Stimulated activated CD4-positive, alpha-beta T cell treated with anti-CD3 and anti-CD28 coated beads, Interleukin-12 subunit alpha, Interleukin-12 subunit beta, amount 100 ng/mL, for 24 hours (primary cell): ENCODE data around the gene ZNF69.
"Not testable (repeated sequence)": the region's sequence is repeated elsewhere in the genome, so short reads cannot be mapped to it uniquely, and the experiment has no call there.

ENCODE experiments used
- DNase-seq, 2 experiments: peaks; one replicate each; pipeline ENCODE4 v3.0.0-alpha.2; 2020; ENCODE audit warnings: low read depth in 2 of 2

The ZNF69 gene

DNA sequence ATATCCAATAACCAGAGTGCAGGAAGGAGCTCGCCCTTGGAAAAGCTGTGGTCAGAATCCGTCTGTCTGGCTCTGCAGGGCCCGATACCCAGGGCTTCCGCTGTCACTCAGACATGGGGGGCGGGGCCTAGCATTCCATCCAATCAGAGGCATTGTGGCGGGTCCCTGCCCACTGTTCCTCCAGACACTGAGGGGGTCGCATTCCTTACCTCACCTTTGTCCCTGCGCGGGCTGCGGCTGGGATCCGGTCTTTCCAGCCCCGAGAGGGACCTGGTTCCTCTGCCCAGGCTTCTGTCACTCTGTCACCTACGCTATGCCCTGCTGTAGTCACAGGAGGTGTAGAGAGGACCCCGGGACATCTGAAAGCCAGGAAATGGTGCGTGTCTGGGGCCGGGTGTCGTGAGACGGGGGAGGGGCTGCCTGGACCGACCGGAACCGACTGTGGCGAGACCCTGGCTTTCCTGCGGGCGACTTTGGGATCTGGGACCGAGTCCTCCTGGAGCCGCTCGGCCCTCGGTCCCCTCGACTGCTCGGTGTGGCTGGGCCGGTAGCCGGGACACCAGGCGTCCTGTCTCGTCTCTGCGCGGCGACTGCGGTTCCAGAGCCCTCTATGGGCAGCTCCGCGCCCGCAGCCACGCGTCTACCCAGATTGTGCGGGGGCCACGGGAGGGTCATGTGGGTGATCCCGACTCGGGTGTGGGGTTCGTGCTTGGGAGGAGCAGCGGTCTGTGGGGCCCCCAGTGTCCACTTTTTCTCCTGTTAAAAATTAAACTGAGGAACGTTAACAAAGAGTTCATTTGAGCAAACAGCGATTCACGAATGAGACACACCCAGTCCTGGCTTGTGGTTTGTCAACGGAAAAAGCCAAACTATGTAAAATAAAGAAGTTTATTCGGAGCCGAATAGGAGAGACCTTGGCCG is at the start of gene ZNF69:
Gene ZNF69 (plus strand): TSS at position 172 of the 921 bp plus-strand sequence. CDS start 142 bp downstream, at position 314.
- DNase-seq: peak; percentile 16 to 60

GRCh38 chr19:11843722-11844121 is 43.9 kb upstream of the ZNF69 start:
- no peak for DNase-seq

GRCh38 chr19:11847615-11848014 is 40.0 kb upstream of the ZNF69 start:
- DNase-seq: not testable (repeated sequence)

GRCh38 chr19:11848200-11848593 is 39.4 kb upstream of the ZNF69 start:
- no peak for DNase-seq

GRCh38 chr19:11848594-11849469 is 38.8 kb upstream of the ZNF69 start, which contains the start of gene ZNF439:
Gene ZNF439, plus strand, starts transcription at chr19:11848726. Its CDS starts 142 bp downstream, at chr19:11848868.
- DNase-seq: peak; percentile 81 to 93

GRCh38 chr19:11850289-11850688 is 37.3 kb upstream of the ZNF69 start:
- DNase-seq: not testable (repeated sequence)

GRCh38 chr19:11853358-11853757 is 34.2 kb upstream of the ZNF69 start:
- no peak for DNase-seq

GRCh38 chr19:11856596-11857250 is 30.9 kb upstream of the ZNF69 start:
- DNase-seq: no peak

GRCh38 chr19:11860721-11861120 is 26.9 kb upstream of the ZNF69 start:
- DNase-seq: no peak

DNA sequence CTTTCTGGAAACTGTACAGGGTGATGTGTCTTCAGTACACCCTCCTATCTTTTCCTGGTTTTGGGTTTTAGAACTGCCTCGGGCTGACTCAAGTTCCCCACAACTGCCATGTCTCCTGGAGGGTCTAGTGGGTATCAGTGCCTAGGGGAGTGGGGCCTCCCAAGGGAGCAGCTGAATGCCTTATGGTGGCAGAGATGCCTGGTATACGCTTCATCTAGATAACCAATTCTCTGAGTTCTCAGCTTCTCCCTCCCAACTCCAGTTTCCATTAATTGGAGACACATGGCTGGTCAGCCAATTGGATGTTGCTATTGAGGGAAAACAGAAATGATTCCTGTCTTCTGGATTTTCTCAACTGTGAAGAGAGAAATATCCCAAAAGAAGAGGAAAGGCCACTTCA is 26.3 kb upstream of the ZNF69 start:
- no peak for DNase-seq

GRCh38 chr19:11867766-11868165 is 19.8 kb upstream of the ZNF69 start:
- DNase-seq: not testable (repeated sequence)

- no peak for DNase-seq
Measured at GRCh38 chr19:11868188-11868587, 19.4 kb upstream of the ZNF69 start.

DNA sequence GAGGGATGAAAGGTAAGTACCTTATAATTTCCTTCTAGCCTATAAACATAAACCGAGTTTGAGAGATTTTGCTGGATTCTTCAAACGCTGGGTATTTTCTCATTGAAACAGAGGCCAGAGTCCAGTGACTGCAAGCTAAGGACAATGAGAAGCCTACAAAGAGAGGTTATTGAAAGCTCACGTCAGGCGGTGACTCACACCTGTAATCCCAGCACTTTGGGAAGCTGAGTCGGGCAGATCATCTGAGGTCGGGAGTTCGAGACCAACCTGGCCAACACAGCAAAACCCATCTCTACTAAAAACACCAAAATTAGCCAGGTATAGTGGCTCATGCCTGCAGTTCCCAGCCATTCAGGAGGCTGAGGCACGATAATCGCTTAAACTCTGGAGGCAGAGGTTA is 15.0 kb upstream of the ZNF69 start:
- DNase-seq: no peak

- no peak for DNase-seq
Measured at GRCh38 chr19:11873762-11874161, 13.8 kb upstream of the ZNF69 start.

DNA sequence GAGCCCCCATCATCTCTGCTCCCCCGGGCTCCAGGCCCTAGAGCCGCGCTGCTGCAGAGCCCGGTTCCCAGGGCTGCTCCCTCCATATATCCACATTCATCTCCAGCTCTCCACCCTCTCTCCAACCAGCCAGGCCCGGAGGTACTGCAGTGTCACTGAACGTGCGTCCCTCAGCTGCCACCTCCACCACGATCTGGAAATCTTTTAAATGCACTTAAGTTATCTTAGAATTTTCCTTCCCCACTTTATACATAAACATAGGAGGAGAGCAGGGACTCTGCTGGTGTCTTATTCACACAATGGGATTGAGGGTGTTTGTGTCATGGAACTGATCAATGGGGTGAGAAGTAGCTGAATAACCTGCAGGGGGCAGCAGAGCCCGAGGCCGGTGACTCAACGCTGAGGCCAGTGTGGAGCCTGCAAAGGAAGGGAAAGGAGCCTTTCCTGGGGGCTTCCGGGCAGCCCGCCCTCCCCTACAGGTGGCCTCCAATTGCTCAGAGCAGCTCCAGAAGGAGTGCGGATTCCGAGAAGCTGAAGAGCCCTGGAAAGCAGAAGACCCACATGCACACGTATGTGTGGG is 7.8 kb upstream of the ZNF69 start:
- peak in 1 of 2 experiments; percentile 43 for DNase-seq

GRCh38 chr19:11880598-11880997 is 7.0 kb upstream of the ZNF69 start:
- DNase-seq: no peak

GRCh38 chr19:11881151-11881800 is 6.3 kb upstream of the ZNF69 start:
- DNase-seq: peak; percentile 17 to 55

DNA sequence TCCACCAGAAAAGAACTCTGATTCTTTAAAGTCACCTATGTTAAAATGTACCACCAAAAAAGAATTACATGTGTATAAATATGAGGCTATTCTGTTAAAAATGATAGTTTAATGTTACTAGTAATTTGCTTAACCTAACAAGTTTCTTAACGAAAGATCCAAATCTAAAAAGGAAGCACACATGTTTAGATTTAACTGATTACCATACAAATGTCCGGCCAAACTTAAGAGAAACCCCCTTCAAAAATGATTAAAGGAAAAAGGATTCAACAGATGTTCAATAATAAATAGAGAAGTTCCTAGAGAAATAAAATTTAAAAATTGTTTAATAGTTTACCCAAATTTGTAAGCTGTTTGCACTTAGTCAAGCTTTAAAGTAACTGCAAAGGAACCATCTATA is 5.0 kb upstream of the ZNF69 start:
- DNase-seq: no peak

DNA sequence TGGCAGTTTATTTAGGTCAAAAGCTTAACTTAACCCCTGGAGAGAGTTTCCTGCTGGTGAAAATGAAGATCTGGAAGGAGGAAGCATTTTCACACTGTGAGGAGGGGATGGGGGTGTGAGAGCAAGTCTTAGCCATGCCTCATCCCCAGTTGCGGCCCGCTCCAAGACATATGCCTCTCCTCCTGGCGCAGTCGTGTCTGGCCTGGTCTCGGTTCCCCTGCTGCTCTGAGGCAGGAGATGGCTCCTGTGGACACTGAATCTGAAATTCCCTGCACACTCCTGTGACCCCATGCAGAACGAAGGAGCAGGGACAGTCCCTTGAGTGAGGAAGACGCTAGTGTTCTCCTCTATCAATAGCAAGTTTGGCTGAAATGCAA is 360 bp upstream of the ZNF69 start:
- no peak for DNase-seq

GRCh38 chr19:11889901-11890300 is 2.3 kb downstream of the ZNF69 start:
- not testable (repeated sequence) for DNase-seq

DNA sequence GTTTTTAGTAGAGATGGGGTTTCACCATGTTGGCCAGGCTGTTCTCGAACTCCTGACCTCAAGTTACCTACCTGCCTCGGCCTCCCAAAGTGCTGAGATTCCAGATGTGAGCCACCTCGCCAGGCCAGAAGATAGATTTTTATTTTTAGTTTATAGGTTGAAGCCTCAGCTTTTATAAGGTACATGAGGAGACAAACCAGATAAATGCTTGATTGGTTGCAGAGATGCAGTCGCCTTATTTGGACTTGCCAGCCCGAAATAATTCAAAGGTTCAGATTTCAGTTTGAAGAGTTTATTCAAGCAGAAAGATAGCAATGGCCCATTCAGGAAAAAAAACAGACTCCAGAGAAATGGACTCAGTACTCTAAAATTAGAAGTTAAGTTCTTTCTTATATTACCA is 3.1 kb downstream of the ZNF69 start:
- no peak for DNase-seq
